Stomach (tissue), 9 donors: Measurements from ENCODE around the gene INSL6. TPM values are rescaled to one million over a fixed set of nuclear protein-coding genes. Genes with fewer than 3 reads are reported as not detected.
A peak's percentile ranks its signal among the peaks of the same experiment; 100 is the strongest.

Experiments
- DNase-seq, 2 donors: peaks; one replicate each; pipeline versions ENCODE4 v3.0.0 to v3.0.0-alpha.2; 2013 to 2019
- H3K27ac ChIP-seq, 5 donors: fragments of 200-600 bp in 4 of 5; sonication (generic) in 4 of 5; one replicate each; pipeline ENCODE4 v1.5.1; 2013 to 2019; ENCODE audit warnings: mild to moderate bottlenecking in 1 of 5, moderate library complexity in 1 of 5
- H3K27me3 ChIP-seq, 3 donors: fragments of 200-600 bp; sonication (generic); one replicate each; pipeline ENCODE4 v1.5.1; 2017 to 2019; ENCODE audit warnings: mixed run types in 1 of 3
- H3K36me3 ChIP-seq, 4 donors: fragments of 200-600 bp; sonication (generic); 1 replicate in 3 of 4; 2 replicates in 1 of 4; pipeline ENCODE4 v1.5.1; 2016 to 2019
- H3K4me1 ChIP-seq, 4 donors: fragments of 200-600 bp; sonication (generic); one replicate each; pipeline ENCODE4 v1.5.1; 2016 to 2019
- H3K4me3 ChIP-seq, 4 donors: fragments of 200-600 bp; sonication (generic) in 3 of 4; one replicate each; pipeline ENCODE4 v1.5.1; 2016 to 2019; ENCODE audit warnings: mild to moderate bottlenecking in 1 of 4
- H3K9me3 ChIP-seq, 4 donors: fragments of 200-600 bp; sonication (generic); one replicate each; pipeline ENCODE4 v1.5.1; 2016 to 2019
- EP300 ChIP-seq: sonication (generic); formaldehyde crosslinking; IDR thresholded peaks from one replicate; pipeline ENCODE4 v1.6.1; 2017; ENCODE audit warnings: antibody characterized with exemption
- POLR2A ChIP-seq, 4 donors: fragments of 450-650 bp; IDR thresholded peaks; one replicate each; pipeline ENCODE4 v1.6.1; 2016; ENCODE audit warnings: antibody characterized with exemption in 4 of 4, control low read depth in 2 of 4, mild to moderate bottlenecking in 1 of 4, moderate library complexity in 1 of 4
- POLR2AphosphoS5 ChIP-seq, 3 donors: sonication (generic); formaldehyde crosslinking; IDR thresholded peaks; one replicate each; pipeline ENCODE4 v1.6.1; 2016; ENCODE audit warnings: antibody characterized with exemption in 3 of 3
- WGBS, 5 donors: extraction: QIAGEN DNeasy Blood & Tissue Kit in 3 of 5; methylation state at CpG; one replicate each; pipeline versions ENCODE4 v1.1.5 to v1.1.7; 2013 to 2018; 5-methylcytosine and 5-hydroxymethylcytosine counted together
- intact Hi-C: fragments of 100-400 bp; cut with DNase I; formaldehyde crosslinking; loops from one replicate; pipeline ENCODE4 v1.15.1; 2023; ENCODE audit warnings: low total_unique reads
- polyA plus RNA-seq, 3 donors: library from polyadenylated mRNA; stranded (reverse); fragments of 200-250 nt; gene quantifications; one replicate each; pipeline ENCODE4 v1.2.3, GENCODE V29; 2013
- total RNA-seq, 5 donors: library from RNA; depleted of rRNA; stranded (reverse); fragments of >200 nt; gene quantifications; one replicate each; pipeline versions ENCODE4 v1.1.0 to v1.2.3, GENCODE V29; 2014 to 2016
- TF ChIP-seq, protein P1 (sequence below), 7 experiments: fragments of 450-650 bp in 4 of 7; fragments of 200-600 bp in 3 of 7; sonication (generic) in 3 of 7; IDR thresholded peaks; one replicate each; pipeline ENCODE4 v1.5.1; 2016 to 2019; ENCODE audit warnings: antibody characterized with exemption in 7 of 7, control low read depth in 2 of 7, mild to moderate bottlenecking in 1 of 7
- donor health status: healthy with polysubstance abuse.
- donor health status: Bipolar disorder and iron deficiency.
- donor health status: healthy.

INSL6 gene
- total and polyA plus RNA-seq, 8 donors: not detected

DNA sequence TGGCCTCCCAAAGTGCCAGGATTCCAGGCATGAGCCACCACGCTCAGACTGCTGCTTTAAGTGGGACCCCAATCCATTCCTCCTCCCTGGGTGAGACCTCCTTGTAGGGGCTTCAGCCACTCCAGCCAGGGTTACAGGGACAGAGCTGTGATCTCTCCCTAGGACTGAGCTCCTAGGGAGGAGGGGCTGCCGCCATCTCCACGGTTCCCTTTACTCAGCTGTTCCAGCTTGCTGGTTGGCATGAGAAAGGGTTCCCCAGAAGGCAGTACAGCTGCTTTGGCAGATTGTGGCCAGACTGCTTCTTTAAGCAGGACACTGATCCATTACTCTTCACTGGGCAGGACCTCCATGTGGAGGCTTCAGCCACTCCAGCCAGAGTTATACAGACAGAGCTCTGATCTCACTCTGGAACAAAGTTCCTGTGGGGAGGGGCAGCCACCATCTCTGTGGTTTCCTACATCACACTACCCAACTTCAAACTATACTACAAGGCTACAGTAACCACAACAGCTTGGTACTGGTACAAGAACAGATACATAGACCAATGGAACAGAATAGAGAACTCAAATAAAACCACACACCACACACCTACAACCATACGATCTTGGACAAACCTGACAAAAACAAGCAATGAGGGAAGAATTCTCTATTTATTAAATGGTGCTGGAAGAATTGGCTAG, 7.2 kb downstream of the INSL6 start:
- no peaks in the 10 kb centered on the region for H3K4me1 ChIP-seq
- no peak overlapping the region for H3K4me3 ChIP-seq
- peaks cover 0 to 15% (median 10%) of the 10 kb centered on the region in 4 donors for H3K9me3 ChIP-seq
- H3K27me3 ChIP-seq: no peaks in the 10 kb centered on the region
- H3K36me3 ChIP-seq: no peaks in the 10 kb centered on the region
- intact Hi-C loops: no loop called here
- WGBS, 5 donors: 85 to 90% (median 88%) methylated on average over 3 to 4 of the region's 4 CpGs
- TF ChIP-seq POLR2A (IDR thresholded peaks at IDR 0.05) (no peak), POLR2AphosphoS5 (IDR thresholded peaks at IDR 0.05) (no peak), EP300 (no peak)
- TF ChIP-seq, protein P1, sequence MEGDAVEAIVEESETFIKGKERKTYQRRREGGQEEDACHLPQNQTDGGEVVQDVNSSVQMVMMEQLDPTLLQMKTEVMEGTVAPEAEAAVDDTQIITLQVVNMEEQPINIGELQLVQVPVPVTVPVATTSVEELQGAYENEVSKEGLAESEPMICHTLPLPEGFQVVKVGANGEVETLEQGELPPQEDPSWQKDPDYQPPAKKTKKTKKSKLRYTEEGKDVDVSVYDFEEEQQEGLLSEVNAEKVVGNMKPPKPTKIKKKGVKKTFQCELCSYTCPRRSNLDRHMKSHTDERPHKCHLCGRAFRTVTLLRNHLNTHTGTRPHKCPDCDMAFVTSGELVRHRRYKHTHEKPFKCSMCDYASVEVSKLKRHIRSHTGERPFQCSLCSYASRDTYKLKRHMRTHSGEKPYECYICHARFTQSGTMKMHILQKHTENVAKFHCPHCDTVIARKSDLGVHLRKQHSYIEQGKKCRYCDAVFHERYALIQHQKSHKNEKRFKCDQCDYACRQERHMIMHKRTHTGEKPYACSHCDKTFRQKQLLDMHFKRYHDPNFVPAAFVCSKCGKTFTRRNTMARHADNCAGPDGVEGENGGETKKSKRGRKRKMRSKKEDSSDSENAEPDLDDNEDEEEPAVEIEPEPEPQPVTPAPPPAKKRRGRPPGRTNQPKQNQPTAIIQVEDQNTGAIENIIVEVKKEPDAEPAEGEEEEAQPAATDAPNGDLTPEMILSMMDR (IDR thresholded peaks at IDR 0.05): no peak
- H3K27ac ChIP-seq: no peak overlapping the region
- peak in 1 of 2 donors; percentile 17 for DNase-seq

GRCh38 chr9:5146241-5146640, 39.2 kb downstream of the INSL6 start:
- Histone ChIP-seq H3K27ac (no peak overlapping the region), H3K27me3 (no peaks in the 10 kb centered on the region), H3K9me3 (peaks cover 8 to 89% (median 47%) of the 10 kb centered on the region in 4 donors), H3K4me3 (no peak overlapping the region), H3K4me1 (no peaks in the 10 kb centered on the region), H3K36me3 (peaks cover 24 to 64% (median 53%) of the 10 kb centered on the region in 4 donors)
- WGBS, 5 donors: 83 to 100% (median 96%) methylated on average over 1 of the region's 1 CpG
- TF ChIP-seq, protein P1 (IDR thresholded peaks at IDR 0.05): no peak
- no peak for TF ChIP-seq POLR2A (IDR thresholded peaks at IDR 0.05)
- TF ChIP-seq POLR2AphosphoS5 (IDR thresholded peaks at IDR 0.05): no peak
- TF ChIP-seq EP300: no peak
- intact Hi-C loops: no loop called here
- DNase-seq: no peak

GRCh38 chr9:5144217-5144616, 41.2 kb downstream of the INSL6 start:
- H3K27ac ChIP-seq: no peak overlapping the region
- TF ChIP-seq EP300 (no peak), POLR2AphosphoS5 (IDR thresholded peaks at IDR 0.05) (no peak), POLR2A (IDR thresholded peaks at IDR 0.05) (no peak)
- TF ChIP-seq, protein P1 (IDR thresholded peaks at IDR 0.05): no peak
- no peak for DNase-seq
- no peaks in the 10 kb centered on the region for H3K27me3 ChIP-seq
- intact Hi-C loops: no loop called here
- 81 to 98% (median 93%) methylated on average over 7 of the region's 7 CpGs for WGBS, 5 donors
- H3K4me3 ChIP-seq: no peak overlapping the region
- H3K36me3 ChIP-seq: peaks cover 24 to 63% (median 53%) of the 10 kb centered on the region in 4 donors
- H3K9me3 ChIP-seq: peaks cover 8 to 81% (median 36%) of the 10 kb centered on the region in 4 donors
- no peaks in the 10 kb centered on the region for H3K4me1 ChIP-seq

GRCh38 chr9:5140151-5140550, 45.3 kb downstream of the INSL6 start:
- Histone ChIP-seq H3K4me1 (no peaks in the 10 kb centered on the region), H3K9me3 (peaks cover 0 to 66% (median 33%) of the 10 kb centered on the region in 4 donors), H3K36me3 (peaks cover 6 to 28% (median 21%) of the 10 kb centered on the region in 4 donors), H3K27me3 (no peaks in the 10 kb centered on the region), H3K4me3 (no peak overlapping the region), H3K27ac (no peak overlapping the region)
- no peak for TF ChIP-seq POLR2AphosphoS5 (IDR thresholded peaks at IDR 0.05)
- no peak for TF ChIP-seq POLR2A (IDR thresholded peaks at IDR 0.05)
- TF ChIP-seq, protein P1 (IDR thresholded peaks at IDR 0.05): no peak
- no peak for TF ChIP-seq EP300
- 84 to 93% (median 86%) methylated on average over 1 of the region's 1 CpG for WGBS, 5 donors
- no peak for DNase-seq
- intact Hi-C loops: no loop called here
